Fibroblast of skin of right biceps (primary cell): ENCODE results near the gene CDC34.

Source experiments
- DNase-seq: peaks from one replicate; pipeline ENCODE4 v3.0.0-alpha.2; 2013

The CDC34 gene

GRCh38 chr19:524062-524674 is 7.4 kb upstream of the CDC34 start:
- DNase-seq, result peak; percentile 56

- no peak for DNase-seq
Observed at GRCh38 chr19:525029-525428, 6.5 kb upstream of the CDC34 start.

- no peak for DNase-seq
Observed at GRCh38 chr19:525857-526419, 5.6 kb upstream of the CDC34 start.

GRCh38 chr19:530134-531008 is 1.2 kb upstream of the CDC34 start:
- DNase-seq, result no peak

- DNase-seq, result peak; percentile 85
Observed at GRCh38 chr19:531009-531752, 379 bp upstream of the CDC34 start.

- peak; percentile 64 for DNase-seq
Observed at GRCh38 chr19:532561-533363, 1.2 kb downstream of the CDC34 start.

- no peak for DNase-seq
Observed at GRCh38 chr19:533364-534058, 2.0 kb downstream of the CDC34 start.

GRCh38 chr19:534088-534487 is 2.5 kb downstream of the CDC34 start:
- no peak for DNase-seq

GRCh38 chr19:535017-535835 is 3.7 kb downstream of the CDC34 start:
- no peak for DNase-seq

GRCh38 chr19:536031-536880 is 4.7 kb downstream of the CDC34 start:
- no peak for DNase-seq

- DNase-seq, result no peak
Observed at GRCh38 chr19:536881-537404, 5.4 kb downstream of the CDC34 start.

- DNase-seq, result no peak
Observed at GRCh38 chr19:538641-539428, 7.3 kb downstream of the CDC34 start.

GRCh38 chr19:539429-540030 is 8.0 kb downstream of the CDC34 start:
- no peak for DNase-seq

- DNase-seq, result no peak
Observed at GRCh38 chr19:540867-541637, 9.5 kb downstream of the CDC34 start.

- DNase-seq, result no peak
Observed at GRCh38 chr19:541699-542098, 10.1 kb downstream of the CDC34 start.

GRCh38 chr19:542173-542866 is 10.8 kb downstream of the CDC34 start:
- no peak for DNase-seq
